HUDEP-2 (cell line): Measurements from ENCODE around the gene C2orf78.
"Not testable (repeated sequence)": the region's sequence is repeated elsewhere in the genome, so short reads cannot be mapped to it uniquely, and the experiment has no call there.

Experiments
- DNase-seq, 76 experiments: peaks; one replicate each; lab custom pipeline; 2025; ENCODE audit not compliant: unreplicated experiment in 76 of 76; lab: John Stamatoyannopoulos, UW

Gene C2orf78

DNA sequence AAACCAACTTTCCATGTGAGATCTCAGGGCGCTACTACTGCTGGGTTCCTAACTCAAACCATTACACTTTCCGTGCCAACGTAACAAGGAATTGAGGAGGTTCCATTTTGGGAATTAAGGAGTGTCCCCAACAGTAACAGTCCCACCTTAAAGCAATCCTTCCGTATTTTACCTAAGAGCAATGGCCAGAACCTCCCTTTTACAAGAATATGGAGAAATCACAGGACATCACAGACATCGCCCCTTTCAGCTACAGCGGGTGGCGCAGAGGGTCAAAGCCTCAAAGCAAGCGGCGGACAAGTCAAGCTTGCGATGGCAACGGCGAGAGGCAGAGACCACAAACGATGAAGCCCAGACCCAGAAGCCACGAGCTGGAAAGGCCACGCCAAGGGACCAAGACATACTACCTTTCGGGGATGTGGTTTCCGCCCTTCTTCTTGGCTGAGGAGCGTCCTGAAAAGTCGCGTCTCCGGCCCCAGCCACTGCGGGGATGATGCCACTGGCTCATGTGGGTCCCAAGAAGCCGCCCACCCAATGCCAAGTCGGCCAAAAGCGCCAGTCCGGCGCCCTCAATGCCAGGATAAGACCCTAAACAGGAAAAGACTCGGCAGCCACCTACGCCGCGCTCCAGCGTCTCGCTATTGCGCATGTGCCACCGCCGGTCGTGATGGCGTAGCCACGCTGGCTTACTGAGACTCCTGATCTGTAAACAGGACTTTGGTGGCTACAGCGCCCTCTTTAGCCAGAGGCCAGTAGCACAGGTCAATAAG lies 4.3 kb upstream of the C2orf78 start, which contains the start of gene DUSP11:
Gene DUSP11, minus strand, starts transcription at position 637 of the 770 bp plus-strand sequence. Its CDS starts 129 bp downstream, at position 508.
- DNase-seq, result peak; percentile 11 to 97 (median 90)

DNA sequence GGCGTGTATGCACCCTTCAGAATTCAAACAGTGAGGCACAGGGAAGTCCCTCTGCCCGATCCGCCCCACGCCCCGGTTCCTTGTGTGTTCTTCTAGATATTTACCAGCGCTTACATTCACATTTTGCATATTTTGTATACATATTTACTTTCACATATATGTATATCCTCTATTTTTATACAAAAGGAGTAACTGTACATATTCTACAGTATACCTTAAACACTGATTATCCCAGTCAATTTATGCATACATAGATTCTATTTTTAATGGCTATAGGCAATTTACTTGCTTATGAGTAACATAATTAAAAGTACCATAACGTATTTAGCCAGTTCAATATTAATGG lies 3.8 kb upstream of the C2orf78 start:
- DNase-seq, result no peak

GRCh38 chr2:73783402-73783801 lies 581 bp upstream of the C2orf78 start:
- DNase-seq, result not testable (repeated sequence)

- DNase-seq, result no peak
These were observed 27.9 kb downstream of the C2orf78 start for GRCh38 chr2:73811878-73812277.

GRCh38 chr2:73812635-73813034 lies 28.7 kb downstream of the C2orf78 start:
- no peak for DNase-seq

GRCh38 chr2:73818296-73818695 lies 34.3 kb downstream of the C2orf78 start:
- no peak for DNase-seq

- DNase-seq, result no peak
These were observed 37.2 kb downstream of the C2orf78 start for GRCh38 chr2:73821227-73821626.

DNA sequence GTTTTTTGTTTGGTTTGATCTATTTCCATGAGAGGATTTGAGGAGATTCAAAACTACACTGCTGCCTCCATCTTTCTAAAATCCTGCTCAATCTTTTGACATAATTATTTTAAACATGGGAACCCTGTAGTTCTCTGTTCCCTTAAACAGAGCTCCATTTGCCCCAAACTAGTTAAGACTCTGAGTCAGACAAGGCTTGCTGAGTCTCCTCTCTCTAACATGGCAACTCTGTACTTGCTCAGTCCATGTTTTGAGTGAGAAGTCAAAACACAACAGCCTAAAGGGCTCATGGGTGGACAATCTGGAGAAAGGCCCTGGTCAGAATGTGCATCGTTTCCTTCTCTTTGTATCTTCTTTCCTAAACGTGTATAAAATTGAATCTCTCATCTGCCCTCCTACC lies 37.7 kb downstream of the C2orf78 start:
- no peak for DNase-seq

- no peak for DNase-seq
These were observed 38.3 kb downstream of the C2orf78 start for GRCh38 chr2:73822276-73822675.

DNA sequence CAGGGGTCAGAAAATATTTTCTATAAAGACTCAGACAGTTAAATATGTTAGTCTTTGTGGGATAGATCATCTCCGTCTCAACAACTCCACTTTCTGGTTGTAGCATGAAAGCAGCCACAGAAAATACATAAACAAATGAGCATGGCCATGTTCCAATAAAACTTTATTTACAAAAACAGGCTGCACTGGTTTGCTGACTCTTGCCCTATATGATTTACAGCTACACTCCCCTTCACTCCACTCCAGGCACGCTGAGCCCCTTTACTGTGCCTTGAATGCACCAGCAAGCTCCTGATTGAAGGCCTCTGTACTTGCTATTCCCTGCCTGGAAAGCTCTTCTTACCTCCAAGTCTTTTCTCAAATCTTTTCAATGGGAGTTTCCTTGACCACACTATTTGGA lies 39.0 kb downstream of the C2orf78 start:
- no peak for DNase-seq

DNA sequence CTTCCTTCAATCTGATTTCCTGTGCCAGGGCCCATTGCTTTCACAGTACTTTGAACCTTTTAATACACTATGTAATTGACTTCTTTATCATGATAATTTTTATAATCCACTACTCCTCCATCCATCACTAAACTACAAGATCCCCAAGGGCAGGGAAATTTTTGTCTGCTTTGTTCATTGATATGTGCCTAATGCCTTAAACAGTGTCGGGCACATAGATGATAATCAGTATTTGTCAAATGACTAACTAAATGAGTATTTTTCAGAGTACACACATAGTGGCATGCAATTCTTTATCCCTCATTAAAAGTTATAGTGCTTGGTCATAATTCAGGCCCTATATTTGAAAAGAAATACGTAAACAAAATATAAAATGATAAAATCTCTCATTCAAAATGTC lies 39.4 kb downstream of the C2orf78 start:
- no peak for DNase-seq

GRCh38 chr2:73823916-73824523 lies 40.0 kb downstream of the C2orf78 start:
- DNase-seq, result peak in 31 of 76 experiments; percentile 3 to 68 (median 24)

DNA sequence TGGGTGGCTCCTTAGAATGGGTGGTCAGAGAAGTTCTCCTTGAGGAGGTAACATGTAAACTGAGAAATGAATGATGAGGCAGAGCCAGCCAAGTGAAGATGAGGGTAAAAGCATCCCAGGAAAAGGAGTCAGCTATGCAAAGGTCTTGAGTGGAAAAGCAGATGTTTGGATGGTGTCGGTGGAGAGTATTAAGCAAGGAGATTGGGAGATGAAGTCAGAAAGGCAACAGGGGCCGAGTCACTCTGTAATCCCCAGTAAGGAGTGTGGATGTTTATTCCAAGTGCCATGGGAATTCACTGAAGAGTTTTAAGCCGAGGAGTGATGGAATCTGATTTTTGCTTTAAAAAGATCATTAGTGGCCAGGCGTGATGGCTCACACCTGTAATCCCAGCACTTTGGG lies 41.4 kb downstream of the C2orf78 start:
- DNase-seq, result no peak

- DNase-seq, result peak in 16 of 76 experiments; percentile 5 to 49 (median 16)
These were observed 43.0 kb downstream of the C2orf78 start for GRCh38 chr2:73827018-73827417.

DNA sequence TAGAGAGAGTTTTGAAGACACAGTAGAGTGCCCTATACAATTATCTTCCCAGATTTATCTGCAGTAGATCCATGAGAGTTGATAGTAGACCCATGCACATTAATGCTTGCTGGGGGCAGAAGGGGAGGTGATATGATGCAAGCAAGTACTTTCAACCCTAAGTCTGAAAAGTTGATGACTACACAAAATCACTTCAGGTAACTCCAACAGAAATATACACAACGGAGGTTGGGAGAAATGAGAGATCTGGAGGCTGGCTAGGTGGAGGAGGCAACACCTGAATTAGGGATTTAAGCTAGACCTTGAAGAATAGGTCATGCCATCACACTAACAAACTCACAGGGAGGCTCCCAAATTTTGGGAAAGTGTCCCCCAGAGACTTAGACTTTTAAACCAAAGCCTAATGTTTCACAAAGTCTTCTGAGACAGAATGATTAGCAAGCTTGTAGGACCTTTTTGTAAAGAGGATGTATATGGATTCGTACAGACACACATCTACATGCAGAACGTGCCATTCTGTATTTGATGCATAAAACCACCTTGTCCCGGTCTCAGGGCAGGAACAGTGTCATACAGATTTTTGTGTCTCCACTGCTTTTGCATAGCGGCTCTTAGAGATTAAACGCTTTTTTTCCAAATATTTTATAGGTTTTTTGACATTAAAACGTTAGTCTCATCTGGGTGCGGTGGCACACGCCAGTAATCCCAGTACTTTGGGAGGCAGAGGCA lies 43.8 kb downstream of the C2orf78 start:
- DNase-seq, result no peak

GRCh38 chr2:73828389-73828817 lies 44.4 kb downstream of the C2orf78 start:
- DNase-seq, result no peak

DNA sequence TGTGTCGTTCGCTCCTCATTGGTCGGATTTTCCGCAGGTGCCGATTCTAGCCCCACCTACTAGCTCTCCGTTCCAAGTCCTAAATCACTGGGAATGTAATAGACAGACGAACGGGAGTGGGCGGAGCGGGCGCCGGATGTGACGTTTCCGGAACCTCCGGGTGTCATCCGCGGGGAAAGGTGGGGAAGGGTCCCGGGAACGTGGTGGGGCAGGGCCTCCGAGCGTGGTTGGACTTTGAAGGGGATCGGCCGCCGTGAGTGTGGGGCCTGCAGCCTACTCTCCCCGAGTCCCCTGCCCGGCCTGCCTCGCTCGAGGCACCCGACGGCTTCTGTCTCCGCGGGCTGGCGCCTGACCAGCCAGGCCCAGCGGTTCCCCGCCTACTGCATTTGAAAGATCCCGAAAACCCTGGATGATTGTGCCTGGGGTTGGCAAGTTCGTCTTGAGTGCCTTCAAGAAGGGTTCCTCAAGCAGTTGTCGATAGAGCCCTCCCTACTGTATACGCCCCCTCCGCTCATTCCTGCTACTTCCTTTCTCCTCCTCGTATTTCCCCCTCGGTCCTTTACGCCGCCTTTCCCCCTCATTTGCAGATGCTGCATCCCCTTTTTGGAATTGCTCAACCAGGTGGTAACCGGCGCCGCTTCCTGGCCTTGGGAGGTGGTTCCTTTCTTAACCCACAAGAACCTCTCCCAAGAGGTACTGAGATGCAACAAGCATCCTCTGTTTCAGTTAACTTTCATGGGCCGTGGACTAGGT lies 45.0 kb downstream of the C2orf78 start, which contains the start of gene STAMBP:
Gene STAMBP, plus strand, starts transcription at position 144 of the 753 bp plus-strand sequence. CDS start 1,896 bp downstream, outside the sequence.
- DNase-seq, result peak in 74 of 76 experiments; percentile 36 to 97 (median 90)

DNA sequence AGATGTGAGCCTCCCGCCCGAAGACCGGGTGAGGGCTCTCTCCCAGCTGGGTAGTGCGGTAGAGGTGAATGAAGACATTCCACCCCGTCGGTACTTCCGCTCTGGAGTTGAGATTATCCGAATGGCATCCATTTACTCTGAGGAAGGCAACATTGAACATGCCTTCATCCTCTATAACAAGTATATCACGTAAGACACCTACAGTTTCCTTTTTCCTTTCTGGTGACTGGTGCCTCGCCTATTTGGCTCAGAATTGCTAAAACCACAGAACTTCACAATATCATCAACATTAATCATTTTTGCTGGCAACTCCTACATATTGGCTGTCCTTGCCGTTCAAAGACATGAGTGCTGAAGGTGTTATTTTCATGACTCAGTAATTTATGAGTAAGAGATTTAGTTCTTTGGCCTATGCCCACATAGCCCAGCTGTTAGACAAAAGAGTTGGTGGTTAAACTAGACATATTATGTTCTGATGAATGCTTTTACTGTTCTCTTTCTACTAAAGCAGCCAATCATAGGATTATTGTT lies 47.0 kb downstream of the C2orf78 start:
- peak in 17 of 76 experiments; percentile 4 to 47 (median 21) for DNase-seq

GRCh38 chr2:73832930-73833329 lies 48.9 kb downstream of the C2orf78 start:
- no peak for DNase-seq
